ENCODE results near the gene SPON1. TPM values are rescaled to one million over a fixed set of nuclear protein-coding genes. Genes with fewer than 3 reads are reported as not detected.

SPON1 gene
- total and polyA plus RNA-seq, 2 of the 8 experiments (the other 6 are each of a cell fraction or from before 2014, with no cell fraction given), result 1.5 to 5.4 TPM

- 82% methylated on average over 4 of the region's 4 CpGs; no CpG with 5 or more reads in 1 of the 2 experiments for WGBS, 2 experiments (ENCODE audit: extremely low coverage in 1 of 2, insufficient coverage in 1 of 2, insufficient read length in 1 of 2, insufficient replicate concordance in 2 of 2, low coverage in 1 of 2, low lambda C conversion rate in 2 of 2, missing lambda C conversion rate in 1 of 2)
- Histone ChIP-seq H3K4me3 (ENCODE audit: extremely low read depth in 1 of 4, insufficient read depth in 2 of 4, low read depth in 3 of 4, low read length in 4 of 4) (no peak overlapping the region), H3K79me1 (ENCODE audit: low read depth, low read length) (no peaks in the 10 kb centered on the region), H4K5ac (ENCODE audit: insufficient read length, low read depth, low read length) (no peak overlapping the region), H3K14ac (ENCODE audit: insufficient read length) (no peak overlapping the region), H3K9ac (replicated peaks in 1 of 4; ENCODE audit: extremely low read depth in 1 of 4, low read depth in 3 of 4, low read length in 3 of 4) (no peak overlapping the region), H2AK5ac (ENCODE audit: low read depth, low read length) (no peak overlapping the region), H3K18ac (ENCODE audit: extremely low read depth, low read length) (no peak overlapping the region), H3K79me2 (ENCODE audit: control insufficient read depth in 1 of 2, insufficient read depth in 2 of 2, low read length in 2 of 2) (no peaks in the 10 kb centered on the region), H2BK20ac (ENCODE audit: low read length) (no peak overlapping the region), H3K9me3 (ENCODE audit: insufficient read depth in 2 of 2, low read depth in 1 of 2, low read length in 1 of 2) (no peaks in the 10 kb centered on the region), H3K4ac (replicated peaks; ENCODE audit: insufficient read length, low read depth, low read length) (no peak overlapping the region), H4K8ac (ENCODE audit: extremely low read depth, insufficient read depth, low read length) (no peak overlapping the region), H3K36me3 (ENCODE audit: control insufficient read depth in 2 of 4, insufficient read depth in 4 of 4, low read length in 3 of 4) (no peaks in the 10 kb centered on the region), H2AFZ (ENCODE audit: low read length) (no peak overlapping the region), H3K27ac (ENCODE audit: low read depth, low read length) (no peak overlapping the region), H3K23ac (ENCODE audit: insufficient read length) (no peak overlapping the region), H4K91ac (replicated peaks; ENCODE audit: insufficient read length, low read length) (no peak overlapping the region), H3K56ac (replicated peaks; ENCODE audit: insufficient read length, low read depth, low read length) (no peak overlapping the region), H4K20me1 (replicated peaks in 1 of 2; ENCODE audit: control insufficient read depth in 1 of 2, insufficient read depth in 2 of 2, low read length in 2 of 2) (no peaks in the 10 kb centered on the region), H2BK12ac (ENCODE audit: low read depth, low read length) (no peak overlapping the region), H3K23me2 (ENCODE audit: low read depth, low read length) (no peaks in the 10 kb centered on the region; the same call in 1 of the 2 replicates), H2BK15ac (ENCODE audit: low read length) (no peak overlapping the region), H2BK5ac (ENCODE audit: low read depth, low read length) (no peak overlapping the region), H2BK120ac (replicated peaks; ENCODE audit: low read depth, low read length) (no peak overlapping the region), H3K27me3 (replicated peaks in 1 of 4; ENCODE audit: control insufficient read depth in 3 of 4, extremely low read depth in 1 of 4, insufficient read depth in 3 of 4, low read length in 3 of 4) (no peaks in the 10 kb centered on the region), H3K4me2 (ENCODE audit: insufficient read depth in 1 of 2, low read depth in 2 of 2, low read length in 2 of 2) (no peak overlapping the region), H3K4me1 (replicated peaks in 1 of 4; ENCODE audit: control insufficient read depth in 3 of 4, insufficient read depth in 4 of 4, low read length in 3 of 4) (no peaks in the 10 kb centered on the region; a peak in 1 of 7 replicates)
- CTCF ChIA-PET (ENCODE audit: partially characterized antibody), result interaction anchor here (0.7 to 2.8 kb wide), 15 partner anchors 10 to 191 kb away, joined by 3 to 14 read pairs (median 3); partner anchors contain the start of gene SPON1
- FAIRE-seq, result peak; percentile 92
- no peak for DNase-seq (ENCODE audit: low read depth in 1 of 2, low spot score in 2 of 2)
- POLR2A ChIA-PET (ENCODE audit: partially characterized antibody), result no interaction called here
- TF ChIP-seq NANOG (IDR thresholded peaks at IDR 0.05; ENCODE audit: insufficient read depth, low read depth, low read length, poor library complexity, severe bottlenecking) (no peak), MAFK (IDR thresholded peaks at IDR 0.05; ENCODE audit: low read depth, low read length) (peak; percentile 69), CTCF (IDR thresholded peaks at IDR 0.05; ENCODE audit: control extremely low read depth in 1 of 3, insufficient read depth in 1 of 3, low read depth in 1 of 3, low read length in 3 of 3) (peak in 2 of 3 experiments; percentile 55 to 71; a peak in 3 of 4 replicates), RAD21 (IDR thresholded peaks at IDR 0.05 in 1 of 2, conservative IDR thresholded peaks at IDR 0.05 in 1 of 2; ENCODE audit: low read depth in 2 of 2, low read length in 2 of 2) (peak; percentile 78 to 80)
Measured at GRCh38 chr11:14041040-14041439, 78.5 kb downstream of the SPON1 start.
